GM18498 (cell line): Measurements from ENCODE around the gene RABGAP1L.
"Not testable (repeated sequence)": the region's sequence is repeated elsewhere in the genome, so short reads cannot be mapped to it uniquely, and the experiment has no call there.

Experiments used
- ATAC-seq: cut with Tn5 transposase; IDR thresholded peaks from one replicate; pipeline ENCODE4 v1.9.1; 2021; ENCODE audit warnings: mild to moderate bottlenecking, moderate library complexity; ENCODE audit not compliant: unreplicated experiment

Gene RABGAP1L

DNA sequence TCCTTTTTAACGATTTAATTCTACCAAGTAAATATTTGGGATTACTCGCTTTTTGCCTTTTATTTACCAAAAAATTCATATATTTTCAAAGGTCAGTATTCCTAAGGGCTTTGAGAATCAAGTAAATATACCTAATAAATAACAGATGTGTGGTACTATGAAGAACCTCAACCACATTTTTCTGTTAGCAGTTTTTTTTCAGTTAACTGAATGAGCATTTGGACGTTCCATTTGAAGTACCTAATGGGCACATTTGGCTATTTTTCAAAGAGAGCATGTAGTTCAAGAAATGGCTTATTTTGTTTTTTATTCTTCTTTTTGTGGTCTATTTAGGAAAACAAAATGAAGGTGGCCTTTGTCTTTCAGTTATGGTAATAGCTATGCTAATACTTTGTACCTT is 541.5 kb downstream of the RABGAP1L start:
- ATAC-seq: no peak

DNA sequence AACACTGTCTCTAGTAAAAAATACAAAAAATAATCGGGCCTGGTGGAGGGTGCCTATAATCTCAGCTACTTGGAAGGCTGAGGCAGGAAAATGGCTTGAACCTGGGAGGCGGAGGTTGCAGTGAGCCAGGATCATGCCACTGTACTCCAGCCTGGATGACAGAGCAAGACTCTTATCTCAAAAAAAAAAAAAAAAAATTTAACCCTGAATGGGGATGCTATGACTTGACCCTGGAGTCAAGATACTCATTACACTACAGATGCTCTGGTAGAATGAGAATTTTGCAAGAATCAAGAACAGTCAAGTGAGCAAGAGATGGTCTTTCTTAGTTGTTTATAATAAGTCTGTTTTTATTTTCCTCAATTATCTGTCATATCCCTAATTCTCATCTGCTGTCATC is 542.2 kb downstream of the RABGAP1L start:
- no peak for ATAC-seq

DNA sequence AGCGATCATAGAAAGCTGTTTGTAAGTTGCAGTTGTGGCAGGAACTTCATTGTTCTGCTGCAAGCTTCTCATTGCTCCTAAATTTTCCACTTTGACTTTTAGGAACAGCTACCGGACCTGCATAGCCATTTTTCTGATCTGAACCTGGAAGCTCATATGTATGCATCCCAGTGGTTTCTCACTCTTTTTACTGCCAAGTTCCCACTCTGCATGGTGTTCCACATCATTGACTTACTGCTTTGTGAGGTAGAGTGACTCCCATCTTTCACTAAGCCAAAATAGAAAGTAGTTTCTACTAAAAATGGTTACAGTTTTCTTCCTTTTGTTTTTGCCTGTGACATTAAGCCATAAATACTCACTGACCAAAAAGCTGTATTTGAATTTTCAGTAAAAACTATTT is 542.7 kb downstream of the RABGAP1L start:
- ATAC-seq: no peak

DNA sequence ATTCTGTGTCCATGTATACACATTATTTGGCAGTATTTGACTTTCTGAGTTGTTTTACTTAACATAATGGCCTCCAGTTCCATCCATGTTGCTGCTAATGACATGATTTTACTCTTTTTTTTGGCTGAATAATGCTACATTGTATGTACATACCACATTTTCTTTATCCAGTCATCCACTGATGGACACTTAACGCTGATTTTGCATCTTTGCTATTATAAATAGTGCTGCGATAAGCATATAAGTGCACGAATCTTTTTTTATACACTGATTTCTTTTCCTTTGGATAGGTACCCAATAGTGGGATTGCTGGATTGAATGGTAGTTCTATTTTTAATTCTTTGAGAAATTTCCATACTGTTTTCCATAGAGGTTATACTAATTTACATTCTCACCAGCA is 544.0 kb downstream of the RABGAP1L start:
- no peak for ATAC-seq

DNA sequence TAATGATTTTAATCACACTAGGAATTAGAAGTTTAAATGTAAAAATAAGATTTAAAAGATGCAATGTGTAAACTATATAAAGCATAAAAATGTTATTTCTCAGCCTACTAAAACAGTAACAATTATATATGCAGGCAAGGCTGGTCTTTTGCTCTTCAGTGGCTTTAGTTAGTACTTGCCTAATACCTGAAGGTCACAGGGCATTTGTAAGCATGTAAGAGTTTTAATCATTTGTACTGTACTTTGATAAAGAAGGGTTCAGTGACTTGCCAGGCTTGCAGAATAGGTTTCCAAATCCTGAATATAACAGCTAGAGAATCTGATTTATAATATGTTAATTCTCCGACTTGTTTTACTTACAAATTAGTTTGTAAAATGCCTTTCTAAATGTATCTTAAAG is 545.0 kb downstream of the RABGAP1L start:
- ATAC-seq: no peak

DNA sequence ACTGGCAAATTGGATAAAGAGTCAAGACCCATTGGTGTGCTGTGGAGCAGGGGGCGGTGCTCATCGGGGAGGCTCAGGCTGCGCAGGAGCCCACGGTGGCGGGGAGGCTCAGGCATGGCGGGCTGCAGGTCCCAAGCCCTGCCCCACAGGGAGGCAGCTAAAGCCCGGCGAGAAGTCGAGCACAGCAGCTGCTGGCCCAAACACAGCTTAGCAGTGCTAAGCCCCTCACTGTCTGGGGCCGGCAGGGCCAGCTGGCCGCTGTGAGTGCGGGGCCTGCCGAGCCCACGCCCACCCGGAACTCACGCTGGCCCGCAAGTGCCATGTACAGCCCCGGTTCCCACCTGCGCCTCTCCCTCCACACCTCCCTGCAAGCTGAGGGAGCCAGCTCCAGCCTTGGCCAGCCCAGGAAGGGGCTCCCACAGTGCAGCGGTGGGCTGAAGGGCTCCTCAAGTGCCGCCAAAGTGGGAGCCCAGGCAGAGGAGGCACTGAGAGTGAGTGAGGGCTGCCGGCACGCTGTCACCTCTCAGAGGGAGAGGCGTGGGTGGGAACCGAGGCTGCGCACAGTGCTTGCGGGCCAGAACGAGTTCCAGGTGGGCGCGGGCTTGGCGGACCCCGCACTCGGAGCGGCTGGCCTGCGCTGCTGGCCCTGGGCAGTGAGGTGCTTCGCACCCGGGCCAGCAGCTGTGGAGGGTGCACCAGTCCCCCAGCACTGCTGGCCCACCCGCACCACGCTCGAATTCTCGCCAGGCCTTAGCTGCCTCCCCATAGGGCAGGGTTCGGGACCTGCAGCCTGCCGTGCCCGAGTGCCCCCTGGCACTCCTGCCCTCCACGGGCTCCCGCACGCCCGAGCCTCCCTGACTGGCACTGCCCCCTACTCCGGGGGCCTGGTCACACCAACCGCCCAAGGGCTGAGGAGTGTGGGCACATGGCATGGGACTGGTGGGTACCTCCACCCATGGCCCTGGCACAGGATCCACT is 551.8 kb downstream of the RABGAP1L start:
- no peak for ATAC-seq

DNA sequence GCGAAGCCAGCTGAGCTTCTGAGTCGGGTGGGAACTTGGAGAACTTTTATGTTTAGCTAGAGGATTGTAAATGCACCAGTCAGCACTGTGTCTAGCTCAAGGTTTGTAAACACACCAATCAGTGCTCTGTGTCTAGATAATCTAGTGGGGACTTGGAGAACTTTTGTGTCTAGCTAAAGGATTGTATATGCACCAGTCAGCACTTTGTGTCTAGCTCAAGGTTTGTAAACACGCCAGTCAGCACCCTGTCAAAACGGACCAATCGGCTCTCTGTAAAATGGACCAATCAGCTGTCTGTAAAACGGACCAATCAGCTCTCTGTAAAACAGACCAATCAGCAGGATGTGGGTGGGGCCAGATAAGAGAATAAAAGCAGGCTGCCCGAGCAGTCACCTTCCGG is 552.5 kb downstream of the RABGAP1L start:
- ATAC-seq: not testable (repeated sequence)

DNA sequence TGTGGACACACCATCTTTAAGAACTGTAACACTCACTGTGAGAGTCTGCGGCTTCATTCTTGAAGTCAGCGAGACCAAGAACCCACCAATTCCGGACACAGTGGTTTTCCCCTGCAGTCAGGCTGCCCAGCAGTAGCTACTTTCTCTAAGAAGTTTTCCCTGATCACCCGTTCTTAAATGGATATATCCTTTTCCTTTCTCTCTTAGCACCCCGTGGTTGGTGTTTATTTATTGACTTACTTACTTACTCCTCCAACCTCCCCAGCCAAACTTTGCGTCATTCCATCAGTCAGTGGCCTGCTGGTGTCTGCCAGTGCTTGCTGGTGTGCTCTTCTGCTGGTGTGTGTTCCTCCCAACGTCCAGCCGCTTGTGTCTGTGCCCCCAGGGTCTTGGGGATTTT is 553.2 kb downstream of the RABGAP1L start:
- no peak for ATAC-seq

DNA sequence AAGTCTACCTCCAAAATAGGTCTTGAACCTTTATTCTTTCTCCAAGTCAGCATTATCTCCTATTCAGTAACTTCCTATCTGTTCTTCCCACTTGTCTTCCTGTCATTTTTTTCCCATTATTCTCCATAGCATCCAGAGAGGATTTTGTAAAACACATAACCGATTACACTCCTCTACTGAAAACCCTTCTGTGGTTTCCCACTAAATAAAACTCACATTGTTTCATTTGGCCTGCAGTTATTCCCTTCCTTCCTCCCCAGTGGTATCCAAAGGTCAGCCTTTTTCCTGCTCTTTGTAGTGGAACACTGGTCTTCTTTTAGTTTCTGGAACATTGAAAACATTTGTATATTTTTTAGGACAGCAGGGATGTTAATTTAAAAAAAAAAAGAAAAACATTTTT is 554.5 kb downstream of the RABGAP1L start:
- ATAC-seq: no peak

DNA sequence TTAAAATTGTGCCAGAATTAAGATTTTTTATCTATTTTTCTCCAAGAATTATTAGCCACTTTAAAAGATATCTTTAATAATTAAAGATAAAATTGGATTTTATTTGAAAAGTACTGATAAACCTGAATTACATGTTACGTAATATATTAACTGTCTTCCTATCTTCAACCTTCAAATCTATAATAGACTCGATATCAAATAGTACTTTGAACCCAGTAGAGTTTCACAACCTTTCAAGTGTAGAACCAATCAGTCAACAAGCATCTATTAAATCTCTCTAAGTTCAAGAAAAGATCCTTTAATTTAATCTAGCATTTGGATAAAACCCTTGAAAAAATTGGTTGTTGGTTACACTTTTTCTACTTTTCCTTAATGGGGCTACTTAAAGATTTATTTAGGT is 559.9 kb downstream of the RABGAP1L start:
- ATAC-seq: no peak

DNA sequence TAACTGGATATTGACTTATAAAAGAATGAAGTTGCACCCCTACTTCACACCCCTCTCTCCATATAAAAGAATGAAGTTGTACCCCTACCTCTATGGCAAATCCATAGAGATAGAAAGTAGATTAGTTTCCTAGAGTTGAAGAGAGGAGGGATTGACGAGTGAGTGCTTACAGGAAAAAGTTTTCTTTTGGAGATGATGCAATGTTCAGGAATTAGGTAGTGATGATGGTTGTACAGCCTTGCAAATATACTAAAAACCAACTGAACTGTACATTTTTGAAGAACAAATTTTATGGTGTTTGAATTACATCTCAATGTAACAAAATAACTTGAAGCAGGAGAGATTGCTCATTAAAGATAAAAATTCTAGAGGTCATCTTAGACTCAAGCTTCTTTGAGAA is 561.3 kb downstream of the RABGAP1L start:
- no peak for ATAC-seq

DNA sequence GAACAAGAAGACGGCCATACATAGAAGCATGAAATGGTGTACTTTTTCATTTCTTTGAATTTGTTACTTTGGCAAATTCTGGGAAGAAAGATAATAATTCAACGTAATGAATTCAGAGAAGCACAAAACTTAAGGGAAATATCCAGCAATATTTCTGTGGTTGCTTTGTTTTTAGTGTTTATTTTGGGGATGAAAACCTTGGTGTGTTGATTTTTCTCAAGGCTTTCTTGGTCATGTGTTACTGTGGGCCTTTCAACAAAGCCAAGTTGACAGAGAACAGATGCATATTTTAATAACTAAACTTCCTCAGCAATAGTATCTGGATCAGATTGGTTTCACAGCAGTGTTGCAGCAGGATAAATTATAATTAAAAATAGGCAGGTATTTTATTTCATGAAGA is 561.9 kb downstream of the RABGAP1L start:
- no peak for ATAC-seq

DNA sequence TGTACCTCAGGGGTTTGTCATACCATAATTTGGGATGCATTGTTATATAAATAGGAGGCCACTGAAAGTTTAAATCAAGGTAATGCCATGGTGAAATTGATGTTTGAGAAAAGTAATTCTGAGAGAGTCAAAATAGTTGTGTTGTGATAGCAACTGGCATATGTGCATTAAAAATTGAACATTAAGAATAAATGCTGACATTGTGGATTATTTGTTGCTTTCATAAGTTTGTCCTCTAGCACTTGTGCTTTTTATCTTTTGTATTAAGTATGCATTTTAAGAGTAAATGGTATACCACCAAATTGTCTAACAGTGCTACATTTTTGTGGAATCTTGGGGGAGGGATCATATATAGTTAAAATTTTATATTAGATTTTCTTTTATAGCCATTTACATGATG is 564.5 kb downstream of the RABGAP1L start:
- no peak for ATAC-seq

DNA sequence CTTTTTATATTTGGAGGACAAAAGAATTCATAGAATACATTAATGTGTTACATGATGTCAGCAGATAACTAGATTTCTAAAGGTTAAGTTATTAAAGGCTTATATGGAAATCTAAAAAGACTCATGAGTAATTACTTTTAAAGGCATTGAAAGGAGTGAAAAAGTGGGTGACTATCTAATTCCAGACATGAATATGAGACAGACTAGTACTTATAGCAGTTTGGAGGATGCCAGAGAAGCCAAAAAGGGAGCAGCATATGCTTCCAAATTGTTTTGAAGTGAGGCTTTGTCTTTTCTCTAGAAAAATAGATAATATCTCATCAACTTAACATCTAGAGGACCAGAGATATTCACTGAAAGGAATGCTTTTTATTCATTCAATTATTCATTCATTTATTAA is 564.9 kb downstream of the RABGAP1L start:
- no peak for ATAC-seq

DNA sequence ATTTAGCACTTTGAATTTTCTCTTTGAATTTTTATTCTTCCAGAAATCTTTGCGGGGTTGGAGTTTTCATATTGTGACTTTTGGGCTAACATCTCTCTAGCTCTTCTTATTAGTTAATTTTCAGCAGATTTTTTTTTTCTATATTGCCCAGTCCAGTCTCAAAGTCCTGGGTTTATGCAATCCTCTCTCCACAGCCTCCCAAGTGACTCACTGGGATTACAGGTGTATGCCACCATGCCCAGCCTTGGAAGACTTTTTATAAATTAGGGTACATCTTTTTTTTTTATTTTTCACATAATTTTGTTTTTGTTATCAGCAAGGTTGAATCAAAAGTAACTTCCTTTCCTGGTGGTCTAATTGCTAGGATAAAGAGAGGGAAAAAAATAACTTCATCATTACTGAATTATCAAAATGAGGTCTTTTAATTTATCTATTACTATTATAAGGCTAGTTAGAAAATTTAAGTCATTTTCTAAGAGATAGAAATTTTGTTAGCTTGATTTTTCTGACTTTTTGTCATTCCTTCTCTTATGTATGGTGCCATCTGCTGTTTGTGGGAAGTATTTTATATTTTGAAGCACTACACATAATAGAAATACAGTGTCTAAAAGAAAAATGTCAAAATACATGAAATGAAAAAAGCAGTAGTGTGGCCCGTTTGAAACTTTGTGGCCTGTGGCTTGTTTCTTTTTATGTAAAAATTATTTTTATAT is 567.0 kb downstream of the RABGAP1L start:
- no peak for ATAC-seq

DNA sequence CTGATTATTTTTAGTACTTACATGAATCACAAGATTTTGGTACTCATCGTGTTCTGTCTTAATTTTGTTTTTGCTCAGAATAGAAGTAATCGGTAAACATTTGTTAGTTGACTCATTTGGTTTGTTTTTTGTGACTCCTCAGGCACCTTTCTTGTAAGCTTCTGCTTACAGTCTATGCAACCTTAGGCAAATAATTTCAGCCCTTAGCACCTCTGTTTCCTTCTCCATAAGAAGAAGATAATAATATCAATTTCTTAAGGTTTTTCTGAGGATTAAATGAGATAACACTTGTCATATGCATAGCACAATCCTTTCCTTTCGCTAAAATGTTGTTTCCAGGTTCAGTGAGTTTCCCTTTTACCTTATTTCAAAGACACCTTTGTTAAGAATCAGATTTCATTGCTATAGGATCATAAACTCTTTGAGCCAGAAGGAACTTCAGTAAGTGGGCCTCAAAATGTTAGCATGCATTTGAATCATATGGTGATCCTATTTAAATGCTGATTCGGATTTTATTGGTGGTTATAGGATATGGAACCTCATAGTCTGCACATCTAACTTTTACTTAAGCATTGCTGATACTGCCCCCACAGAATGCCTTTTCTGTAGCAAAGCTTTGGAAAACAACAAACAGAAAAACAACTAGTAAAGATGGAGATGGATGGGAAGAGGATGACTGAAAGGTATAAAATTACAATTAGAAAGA is 567.7 kb downstream of the RABGAP1L start:
- no peak for ATAC-seq

DNA sequence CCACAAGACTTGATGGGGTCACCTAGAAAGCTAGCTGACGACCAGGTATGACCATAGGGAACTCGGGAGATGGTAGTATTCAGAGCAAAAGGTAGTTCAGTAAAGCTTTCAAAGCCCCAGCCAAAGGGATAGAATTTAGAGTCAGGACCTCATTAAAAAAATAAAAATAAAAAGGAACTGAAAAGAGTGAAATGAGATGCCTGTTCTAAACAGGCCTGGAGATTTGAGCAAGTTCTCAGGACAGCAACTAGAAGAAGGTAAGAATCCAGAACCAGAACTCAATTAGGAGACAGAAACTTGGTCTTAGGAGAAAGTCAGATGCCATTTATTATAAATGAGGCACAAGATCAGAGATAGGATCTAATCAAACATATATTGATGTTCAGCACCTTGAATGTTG is 575.0 kb downstream of the RABGAP1L start:
- no peak for ATAC-seq

DNA sequence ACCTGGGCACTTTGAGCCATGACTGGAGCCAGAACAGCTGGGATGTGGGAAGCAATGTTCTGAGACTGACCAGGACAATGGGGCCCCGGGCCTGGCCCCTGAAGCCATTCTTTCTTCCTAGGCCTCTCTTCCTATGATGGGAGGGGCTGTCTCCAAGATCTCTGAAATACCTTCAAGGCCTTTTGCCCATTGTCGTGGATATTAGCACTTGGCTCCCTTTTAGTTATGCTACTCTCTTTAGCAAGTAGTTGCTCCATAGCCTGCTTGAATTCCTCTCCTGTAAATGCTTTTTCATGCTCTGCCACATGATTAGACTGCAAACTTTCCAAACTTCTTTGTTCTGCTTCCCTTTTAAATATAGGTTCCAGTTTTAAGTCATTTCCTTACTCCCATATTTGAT is 577.5 kb downstream of the RABGAP1L start:
- no peak for ATAC-seq

DNA sequence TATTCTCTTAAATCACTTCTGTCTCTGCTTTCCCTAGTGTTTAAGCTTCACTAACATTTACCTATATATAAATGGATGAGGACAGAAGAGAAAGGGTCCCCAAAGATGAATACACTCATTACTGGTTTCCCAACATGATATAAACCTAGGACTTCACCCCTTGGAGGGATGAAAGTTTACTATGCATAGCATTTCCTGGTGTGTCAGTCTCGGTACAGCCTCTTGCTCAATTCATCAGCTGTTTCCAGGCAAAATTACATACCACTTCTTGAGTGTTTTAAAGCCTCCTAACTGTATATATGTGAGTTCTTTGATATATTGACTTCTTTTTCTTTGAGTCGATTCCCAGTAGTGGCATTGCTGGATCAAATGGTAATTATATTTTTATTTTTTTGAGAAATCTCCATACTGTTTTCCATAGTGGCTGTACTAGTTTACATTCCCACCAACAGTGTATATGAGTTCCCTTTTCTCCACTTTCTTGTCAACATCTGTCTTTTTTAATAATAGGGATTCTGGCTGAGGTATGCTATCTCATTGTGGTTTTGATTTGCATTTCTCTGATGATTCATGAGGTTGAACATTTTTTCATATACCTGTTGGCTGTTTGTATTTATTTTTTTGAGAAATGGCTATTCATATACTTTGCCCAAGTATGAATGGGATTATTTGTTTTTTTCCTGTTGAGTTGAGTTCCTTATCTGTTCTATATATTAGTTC is 581.1 kb downstream of the RABGAP1L start:
- no peak for ATAC-seq

DNA sequence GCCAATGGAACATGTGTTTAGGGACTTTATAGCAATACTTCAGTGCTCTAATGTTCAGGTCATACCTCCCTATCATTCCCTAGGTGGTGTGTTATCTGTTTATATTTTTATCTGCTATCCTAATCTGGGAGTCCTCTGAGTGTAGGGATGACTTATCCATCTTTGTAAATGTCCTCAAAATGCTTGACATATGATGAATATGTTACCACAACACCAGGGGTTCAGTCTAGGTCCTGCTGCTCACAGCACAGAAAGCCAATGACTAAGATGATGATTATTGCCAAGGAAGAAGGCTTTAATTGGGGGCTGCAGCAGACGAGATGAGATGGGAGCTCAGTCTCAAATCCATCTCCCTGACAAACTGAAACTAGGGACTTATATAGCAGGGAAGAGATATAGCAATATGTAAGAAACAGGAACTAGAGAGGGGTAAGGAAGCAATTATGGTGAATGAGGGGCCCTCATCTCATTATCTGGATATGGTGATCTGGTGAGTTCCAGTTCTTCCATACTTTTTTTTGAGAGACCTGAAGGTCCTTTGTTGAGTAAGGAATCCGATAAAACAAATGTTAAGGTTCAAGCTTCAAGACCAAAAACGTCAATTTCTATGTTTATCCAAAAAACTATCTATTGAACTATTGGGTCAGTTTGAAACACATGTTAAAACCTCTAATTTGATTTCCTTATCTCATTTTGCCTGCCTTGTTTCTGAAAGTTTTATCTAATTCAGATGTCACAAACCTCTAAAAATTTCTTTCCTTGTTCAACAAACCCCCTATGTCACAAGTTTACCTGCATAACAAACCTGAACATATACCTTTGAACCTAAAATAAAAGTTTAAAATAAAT is 583.7 kb downstream of the RABGAP1L start:
- ATAC-seq: no peak
